IMR-90 (cell line): ENCODE measurements around the gene GLMP.

Experiments
- BHLHE40 ChIP-seq: fragments of 150-350 bp; IDR thresholded peaks from 2 replicates; pipeline ENCODE4 v1.6.1; 2016; ENCODE audit warnings: mild to moderate bottlenecking, low read depth, low read length
- CEBPB ChIP-seq: IDR thresholded peaks from 2 replicates; pipeline ENCODE4 v1.6.1; 2012; ENCODE audit warnings: low read depth, low read length, improper control_type of control experiment
- FOS ChIP-seq: fragments of 150-350 bp; IDR thresholded peaks from 2 replicates; pipeline ENCODE4 v1.6.1; 2016; ENCODE audit warnings: low read depth, low read length
- MXI1 ChIP-seq: IDR thresholded peaks from 2 replicates; pipeline ENCODE4 v1.6.1; 2012; ENCODE audit warnings: low read depth, mild to moderate bottlenecking, low read length, moderate library complexity, borderline replicate concordance
- POLR2A ChIP-seq: IDR thresholded peaks from 2 replicates; pipeline ENCODE4 v1.6.1; 2012; ENCODE audit warnings: mild to moderate bottlenecking, low read depth, low read length
- RAD21 ChIP-seq: IDR thresholded peaks from 2 replicates; pipeline ENCODE4 v1.6.1; 2012; ENCODE audit warnings: low read length, improper control_type of control experiment
- RFX5 ChIP-seq: IDR thresholded peaks from 2 replicates; pipeline ENCODE4 v1.8.0; 2012; ENCODE audit warnings: low read depth, mild to moderate bottlenecking, low read length, moderate library complexity
- TF ChIP-seq, protein P1 (sequence below): fragments of 150-350 bp; IDR thresholded peaks from 2 replicates; pipeline ENCODE4 v1.6.1; 2016; ENCODE audit warnings: low read depth, mild to moderate bottlenecking, low read length, moderate library complexity, borderline replicate concordance
- TF ChIP-seq, protein P2 (sequence below): conservative IDR thresholded peaks from 2 replicates; pipeline ENCODE4 v1.5.1; 2012; ENCODE audit warnings: mild to moderate bottlenecking, low read depth, low read length, improper control_type of control experiment
- TF ChIP-seq, protein P3 (sequence below): fragments of 150-350 bp; IDR thresholded peaks from 2 replicates; pipeline ENCODE4 v1.6.1; 2017; ENCODE audit warnings: mild to moderate bottlenecking, antibody characterized with exemption, low read length, low read depth

DNA sequence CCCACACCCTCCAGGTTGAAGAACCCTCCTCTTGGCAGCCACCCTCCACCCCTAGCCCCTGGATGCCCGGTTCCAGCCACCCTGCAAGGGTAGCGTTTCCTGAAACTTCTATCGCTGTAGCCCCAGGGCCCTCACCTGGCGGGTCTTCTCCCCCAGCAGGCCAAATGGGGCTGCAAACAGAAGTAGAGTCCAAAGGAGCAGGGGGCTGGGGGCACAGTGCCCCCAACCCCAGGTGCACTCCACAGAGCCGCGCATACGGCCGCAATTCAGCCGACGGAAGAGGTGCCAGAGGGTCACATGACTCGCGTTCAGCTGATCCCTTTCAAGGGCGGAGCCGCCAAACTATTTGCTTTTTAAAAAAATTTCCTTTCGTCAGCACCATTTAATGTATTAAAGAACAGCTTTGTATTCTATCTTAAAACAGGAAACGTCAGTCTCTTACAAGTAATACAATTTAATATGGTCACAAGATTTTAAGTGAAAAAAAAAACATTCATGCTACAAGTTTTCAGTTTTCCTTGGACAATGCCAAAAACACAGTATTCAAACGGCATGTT, at the start of gene GLMP:
- TF ChIP-seq FOS (no peak), POLR2A (no peak), MXI1 (no peak), RAD21 (no peak), BHLHE40 (peak; percentile 47; the same call in 1 of the 2 replicates), CEBPB (no peak), RFX5 (no peak)
- TF ChIP-seq, protein P1, sequence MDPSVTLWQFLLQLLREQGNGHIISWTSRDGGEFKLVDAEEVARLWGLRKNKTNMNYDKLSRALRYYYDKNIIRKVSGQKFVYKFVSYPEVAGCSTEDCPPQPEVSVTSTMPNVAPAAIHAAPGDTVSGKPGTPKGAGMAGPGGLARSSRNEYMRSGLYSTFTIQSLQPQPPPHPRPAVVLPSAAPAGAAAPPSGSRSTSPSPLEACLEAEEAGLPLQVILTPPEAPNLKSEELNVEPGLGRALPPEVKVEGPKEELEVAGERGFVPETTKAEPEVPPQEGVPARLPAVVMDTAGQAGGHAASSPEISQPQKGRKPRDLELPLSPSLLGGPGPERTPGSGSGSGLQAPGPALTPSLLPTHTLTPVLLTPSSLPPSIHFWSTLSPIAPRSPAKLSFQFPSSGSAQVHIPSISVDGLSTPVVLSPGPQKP: no peak
- TF ChIP-seq, protein P2, sequence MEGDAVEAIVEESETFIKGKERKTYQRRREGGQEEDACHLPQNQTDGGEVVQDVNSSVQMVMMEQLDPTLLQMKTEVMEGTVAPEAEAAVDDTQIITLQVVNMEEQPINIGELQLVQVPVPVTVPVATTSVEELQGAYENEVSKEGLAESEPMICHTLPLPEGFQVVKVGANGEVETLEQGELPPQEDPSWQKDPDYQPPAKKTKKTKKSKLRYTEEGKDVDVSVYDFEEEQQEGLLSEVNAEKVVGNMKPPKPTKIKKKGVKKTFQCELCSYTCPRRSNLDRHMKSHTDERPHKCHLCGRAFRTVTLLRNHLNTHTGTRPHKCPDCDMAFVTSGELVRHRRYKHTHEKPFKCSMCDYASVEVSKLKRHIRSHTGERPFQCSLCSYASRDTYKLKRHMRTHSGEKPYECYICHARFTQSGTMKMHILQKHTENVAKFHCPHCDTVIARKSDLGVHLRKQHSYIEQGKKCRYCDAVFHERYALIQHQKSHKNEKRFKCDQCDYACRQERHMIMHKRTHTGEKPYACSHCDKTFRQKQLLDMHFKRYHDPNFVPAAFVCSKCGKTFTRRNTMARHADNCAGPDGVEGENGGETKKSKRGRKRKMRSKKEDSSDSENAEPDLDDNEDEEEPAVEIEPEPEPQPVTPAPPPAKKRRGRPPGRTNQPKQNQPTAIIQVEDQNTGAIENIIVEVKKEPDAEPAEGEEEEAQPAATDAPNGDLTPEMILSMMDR: no peak
- TF ChIP-seq, protein P3, sequence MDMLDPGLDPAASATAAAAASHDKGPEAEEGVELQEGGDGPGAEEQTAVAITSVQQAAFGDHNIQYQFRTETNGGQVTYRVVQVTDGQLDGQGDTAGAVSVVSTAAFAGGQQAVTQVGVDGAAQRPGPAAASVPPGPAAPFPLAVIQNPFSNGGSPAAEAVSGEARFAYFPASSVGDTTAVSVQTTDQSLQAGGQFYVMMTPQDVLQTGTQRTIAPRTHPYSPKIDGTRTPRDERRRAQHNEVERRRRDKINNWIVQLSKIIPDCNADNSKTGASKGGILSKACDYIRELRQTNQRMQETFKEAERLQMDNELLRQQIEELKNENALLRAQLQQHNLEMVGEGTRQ: peak; percentile 98
